Kidney epithelial cell (primary cell): ENCODE data around the gene FBP1. TPM values are rescaled to one million over a fixed set of nuclear protein-coding genes. Genes with fewer than 3 reads are reported as not detected.

Experiments used
- DNase-seq: peaks from one replicate; pipeline ENCODE4 v3.0.0-alpha.2; 2010; ENCODE audit warnings: low read depth
- H3K27me3 ChIP-seq: 2 replicates; pipeline ENCODE4 v1.6.0; 2011; ENCODE audit warnings: low read length; ENCODE audit not compliant: control insufficient read depth, insufficient read depth
- H3K36me3 ChIP-seq: 2 replicates; pipeline ENCODE4 v1.5.1; 2011; ENCODE audit warnings: low read length; ENCODE audit not compliant: control insufficient read depth, insufficient read depth
- H3K4me3 ChIP-seq: 2 replicates; pipeline ENCODE4 v1.5.1; 2011; ENCODE audit warnings: low read depth, mild to moderate bottlenecking, control low read depth, low read length
- total RNA-seq: library from RNA; depleted of rRNA; stranded (reverse); fragments of >200 nt; gene quantifications from 2 replicates; pipeline ENCODE4 v1.2.3, GENCODE V29; 2015
- TF ChIP-seq, protein P1 (sequence below): IDR thresholded peaks from 2 replicates; pipeline ENCODE4 v1.5.1; 2011; ENCODE audit warnings: mild to moderate bottlenecking, moderate library complexity, low read length, control low read depth, inconsistent platforms; ENCODE audit not compliant: insufficient read depth, poor library complexity, severe bottlenecking

The FBP1 gene
- total RNA-seq, 1 donor from 2014 or later = 5.6 TPM

DNA sequence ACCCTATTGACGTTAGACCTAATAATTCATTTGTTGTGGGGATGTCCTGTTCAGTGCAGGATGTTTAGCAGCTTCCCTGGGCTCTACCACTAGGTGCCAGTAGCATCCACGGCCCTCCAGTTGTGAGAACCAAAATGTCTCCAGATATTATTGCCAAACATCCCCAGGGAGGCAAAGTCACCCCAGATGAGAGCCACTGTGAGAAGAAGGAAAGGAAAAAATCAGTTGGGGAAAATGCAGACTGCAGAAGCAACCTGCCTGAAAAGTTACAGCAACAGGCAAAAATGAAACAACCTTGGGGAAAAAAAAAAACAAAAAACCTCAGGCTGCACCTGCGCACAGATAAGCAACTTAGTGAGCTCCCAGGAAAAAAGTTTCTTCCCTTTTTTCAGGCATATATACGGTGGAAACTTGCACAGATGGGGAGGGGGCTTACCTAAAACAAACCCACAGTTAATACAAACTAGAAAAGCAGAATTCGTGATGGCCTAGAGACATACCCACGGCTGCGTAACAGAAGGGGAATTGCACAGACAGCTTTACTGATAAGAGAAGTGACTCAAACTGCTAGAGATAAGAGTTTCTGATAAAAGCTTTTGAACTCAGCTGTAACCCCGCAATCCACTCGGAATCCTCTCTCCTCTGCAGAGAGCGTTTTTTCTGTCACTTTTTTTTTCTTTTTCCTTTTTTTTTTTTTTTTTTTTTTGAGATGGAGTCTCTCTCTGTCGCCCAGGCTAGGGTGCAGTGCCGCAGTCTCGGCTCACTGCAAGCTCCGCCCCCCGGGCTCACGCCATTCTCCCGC is 29.8 kb upstream of the FBP1 start:
- no peak for DNase-seq
- TF ChIP-seq, protein P1, sequence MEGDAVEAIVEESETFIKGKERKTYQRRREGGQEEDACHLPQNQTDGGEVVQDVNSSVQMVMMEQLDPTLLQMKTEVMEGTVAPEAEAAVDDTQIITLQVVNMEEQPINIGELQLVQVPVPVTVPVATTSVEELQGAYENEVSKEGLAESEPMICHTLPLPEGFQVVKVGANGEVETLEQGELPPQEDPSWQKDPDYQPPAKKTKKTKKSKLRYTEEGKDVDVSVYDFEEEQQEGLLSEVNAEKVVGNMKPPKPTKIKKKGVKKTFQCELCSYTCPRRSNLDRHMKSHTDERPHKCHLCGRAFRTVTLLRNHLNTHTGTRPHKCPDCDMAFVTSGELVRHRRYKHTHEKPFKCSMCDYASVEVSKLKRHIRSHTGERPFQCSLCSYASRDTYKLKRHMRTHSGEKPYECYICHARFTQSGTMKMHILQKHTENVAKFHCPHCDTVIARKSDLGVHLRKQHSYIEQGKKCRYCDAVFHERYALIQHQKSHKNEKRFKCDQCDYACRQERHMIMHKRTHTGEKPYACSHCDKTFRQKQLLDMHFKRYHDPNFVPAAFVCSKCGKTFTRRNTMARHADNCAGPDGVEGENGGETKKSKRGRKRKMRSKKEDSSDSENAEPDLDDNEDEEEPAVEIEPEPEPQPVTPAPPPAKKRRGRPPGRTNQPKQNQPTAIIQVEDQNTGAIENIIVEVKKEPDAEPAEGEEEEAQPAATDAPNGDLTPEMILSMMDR = peak; percentile 93
- Histone ChIP-seq H3K4me3 (no peak overlapping the region), H3K36me3 (no peaks in the 10 kb centered on the region), H3K27me3 (no peaks in the 10 kb centered on the region)

DNA sequence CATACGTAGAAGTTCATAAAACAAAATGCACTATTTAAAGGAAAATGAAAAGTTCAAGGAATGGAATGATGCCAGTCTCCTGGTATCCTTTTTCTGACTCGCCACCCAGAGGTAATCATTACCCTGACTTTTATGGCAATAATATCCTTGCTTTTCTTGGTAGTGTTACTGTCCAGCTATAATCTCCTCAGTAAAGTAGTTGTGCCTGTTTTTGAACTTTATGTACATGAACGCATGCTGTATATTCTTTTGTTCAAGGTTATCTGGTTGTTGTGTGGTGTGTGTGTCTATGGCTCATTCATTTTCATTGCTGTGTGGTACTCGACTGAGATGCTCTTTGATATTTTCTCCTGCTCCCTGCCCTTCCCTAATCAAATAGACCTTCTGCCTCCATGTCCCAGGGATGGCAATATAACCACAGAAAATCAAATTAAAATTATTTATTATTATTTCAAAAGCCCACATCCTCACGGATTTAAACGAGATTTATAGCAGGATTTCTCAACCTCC is 29.2 kb upstream of the FBP1 start:
- Histone ChIP-seq H3K4me3 (no peak overlapping the region), H3K27me3 (no peaks in the 10 kb centered on the region), H3K36me3 (no peaks in the 10 kb centered on the region)
- DNase-seq = no peak
- TF ChIP-seq, protein P1 = no peak

DNA sequence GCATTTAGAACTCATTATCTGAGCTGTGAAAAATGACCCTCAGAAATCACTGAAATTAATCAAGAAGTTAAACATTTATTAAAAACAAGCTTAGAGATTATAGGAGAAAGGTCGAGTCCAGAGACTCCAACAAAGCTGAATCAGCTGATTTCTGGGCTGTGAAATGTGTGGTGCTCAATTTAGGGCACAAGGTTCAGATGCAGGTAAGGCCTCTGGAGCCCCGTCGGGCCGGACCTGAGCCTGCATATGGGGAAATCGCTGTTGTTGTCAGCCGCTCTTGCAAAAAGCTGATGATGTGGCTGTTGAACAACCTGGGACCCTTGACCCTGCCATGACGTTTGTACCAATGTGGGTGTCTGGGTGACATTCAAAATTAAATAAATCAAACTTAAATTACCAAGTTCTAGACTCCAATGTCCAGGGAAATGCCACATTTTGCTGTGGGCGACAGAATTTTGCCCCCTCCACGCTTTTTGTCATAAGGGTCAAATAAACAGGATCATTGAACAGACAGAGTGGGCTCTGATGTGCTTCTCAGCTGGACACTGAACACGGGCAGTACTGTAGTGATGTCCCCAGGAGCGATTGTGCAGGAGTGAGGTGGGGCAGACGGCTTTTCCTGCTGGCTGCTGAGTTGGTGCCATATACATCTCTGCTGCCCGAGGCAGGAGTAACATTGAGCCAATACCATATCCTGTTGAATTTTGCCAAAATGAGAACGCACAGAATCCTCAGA is 27.2 kb upstream of the FBP1 start:
- no peak for DNase-seq
- Histone ChIP-seq H3K4me3 (no peak overlapping the region), H3K36me3 (no peaks in the 10 kb centered on the region), H3K27me3 (no peaks in the 10 kb centered on the region)
- TF ChIP-seq, protein P1 = no peak

DNA sequence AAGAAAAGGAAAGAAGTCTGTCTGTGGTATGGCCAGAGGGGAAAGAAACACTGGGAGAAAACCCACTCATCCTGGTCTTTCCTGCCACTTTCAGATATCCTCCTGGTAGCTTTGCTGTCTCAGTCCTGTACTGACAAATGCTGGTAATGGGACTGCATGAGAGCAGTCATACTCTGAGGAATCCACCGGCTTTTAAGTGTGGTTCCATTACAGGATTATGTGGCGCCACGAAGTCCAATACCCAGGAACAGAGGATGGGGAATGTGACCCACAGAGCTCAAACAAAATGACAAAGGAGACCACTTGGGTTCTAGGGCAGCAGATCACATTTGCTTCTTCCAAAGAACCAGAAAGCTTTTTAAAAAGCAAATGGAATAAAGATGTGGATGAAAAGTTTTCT is 26.3 kb upstream of the FBP1 start:
- no peak overlapping the region for H3K4me3 ChIP-seq
- no peak for DNase-seq
- TF ChIP-seq, protein P1 = no peak
- H3K36me3 ChIP-seq = no peaks in the 10 kb centered on the region
- no peaks in the 10 kb centered on the region for H3K27me3 ChIP-seq

DNA sequence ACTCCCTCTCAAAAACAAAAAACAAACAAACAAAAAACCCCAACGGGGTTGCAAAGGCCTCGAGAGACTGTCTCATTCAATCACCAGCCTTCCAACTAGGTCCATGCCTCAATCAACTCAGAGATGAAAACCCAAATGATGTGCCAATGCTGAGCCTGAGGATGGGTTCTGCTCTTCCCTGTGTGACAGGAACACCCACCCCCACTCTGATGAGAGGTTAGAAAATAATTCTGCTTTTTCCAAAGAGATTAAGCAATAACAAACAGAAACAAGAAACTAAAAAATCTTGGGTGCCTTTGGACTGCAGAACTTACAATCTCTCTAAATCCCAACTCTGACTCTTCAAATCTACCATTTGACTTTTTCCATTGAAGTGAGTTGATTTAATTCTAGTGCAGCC is 25.5 kb upstream of the FBP1 start:
- no peaks in the 10 kb centered on the region for H3K36me3 ChIP-seq
- H3K4me3 ChIP-seq = no peak overlapping the region
- TF ChIP-seq, protein P1 = no peak
- H3K27me3 ChIP-seq = no peaks in the 10 kb centered on the region
- DNase-seq = no peak
